SK-N-SH (cell line): ENCODE measurements around the gene PLXDC1. TPM values are rescaled to one million over a fixed set of nuclear protein-coding genes. Genes with fewer than 3 reads are reported as not detected.

Source experiments
- CTCF ChIA-PET: fragments of 300-600, 350-600 bp; formaldehyde crosslinking; extraction: SDS; loops from one replicate; lab custom pipeline; 2021; lab: Yijun Ruan, JAX
- POLR2A ChIA-PET: fragments of 350-600 bp; sonication (Branson Sonifier 250); formaldehyde crosslinking; extraction: SDS; loops from one replicate; lab custom pipeline; 2020; ENCODE audit warnings: antibody characterized with exemption, inconsistent platforms; lab: Yijun Ruan, JAX
- DNase-seq: peaks from one replicate; pipeline ENCODE4 v3.0.0; 2012
- H2AFZ ChIP-seq: fragments of 200-600 bp; sonication (generic); 2 replicates; pipeline ENCODE4 v1.8.1; 2016; ENCODE audit warnings: antibody characterized with exemption, mild to moderate bottlenecking, low read depth
- H3F3A ChIP-seq: fragments of 200-600 bp; sonication (generic); replicated peaks from 2 replicates; pipeline ENCODE3; 2016; ENCODE audit warnings: antibody characterized with exemption, mild to moderate bottlenecking; ENCODE audit not compliant: insufficient read depth
- H3K27ac ChIP-seq, 2 experiments: fragments of 200-500 bp in 1 of 2; fragments of 200-600 bp in 1 of 2; sonication (Bioruptor generic) in 1 of 2; sonication (generic), shearing (Covaris generic) in 1 of 2; 2 replicates each; pipeline versions ENCODE4 v1.5.1 to v1.6.1; 2014 to 2016; ENCODE audit warnings: low read depth in 2 of 2, inconsistent platforms in 1 of 2, low read length in 1 of 2, mild to moderate bottlenecking in 1 of 2, mixed read lengths in 1 of 2
- H3K27me3 ChIP-seq: fragments of 200-600 bp; sonication (generic), shearing (Covaris generic); 2 replicates; pipeline ENCODE4 v1.6.1; 2016; ENCODE audit warnings: mixed run types; ENCODE audit not compliant: insufficient read depth
- H3K36me3 ChIP-seq, 2 experiments: fragments of 200-500 bp in 1 of 2; fragments of 200-600 bp in 1 of 2; sonication (Bioruptor generic) in 1 of 2; sonication (generic) in 1 of 2; replicated peaks in 1 of 2; 2 replicates each; pipeline versions ENCODE3 to v1.5.1; 2014 to 2016; ENCODE audit warnings: low read length in 1 of 2, mild to moderate bottlenecking in 1 of 2; ENCODE audit not compliant: insufficient read depth in 2 of 2, control insufficient read depth in 1 of 2
- H3K4me1 ChIP-seq, 2 experiments: fragments of 200-500 bp in 1 of 2; fragments of 200-600 bp in 1 of 2; sonication (Bioruptor generic) in 1 of 2; sonication (generic), shearing (Covaris generic) in 1 of 2; 2 replicates each; pipeline versions ENCODE4 v1.5.1 to v1.6.1; 2014 to 2016; ENCODE audit warnings: low read depth in 1 of 2, low read length in 1 of 2, mixed run types in 1 of 2; ENCODE audit not compliant: insufficient read depth in 2 of 2, control insufficient read depth in 1 of 2
- H3K4me2 ChIP-seq: fragments of 200-600 bp; sonication (generic), shearing (Covaris generic); 2 replicates; pipeline ENCODE4 v1.6.1; 2017; ENCODE audit warnings: mixed run types
- H3K4me3 ChIP-seq, 2 experiments: fragments of 200-500 bp in 1 of 2; fragments of 200-600 bp in 1 of 2; sonication (Bioruptor generic) in 1 of 2; sonication (generic), shearing (Covaris generic) in 1 of 2; 2 replicates each; pipeline versions ENCODE4 v1.5.1 to v1.8.1; 2014 to 2016; ENCODE audit warnings: low read depth in 2 of 2, inconsistent platforms in 1 of 2, low read length in 1 of 2, mild to moderate bottlenecking in 1 of 2, mixed read lengths in 1 of 2, moderate library complexity in 1 of 2
- H3K79me2 ChIP-seq: fragments of 200-600 bp; sonication (generic); 2 replicates; pipeline ENCODE4 v1.8.1; 2017; ENCODE audit warnings: mild to moderate bottlenecking; ENCODE audit not compliant: insufficient read depth
- H3K9ac ChIP-seq: fragments of 200-600 bp; sonication (generic); 2 replicates; pipeline ENCODE4 v1.6.1; 2017; ENCODE audit warnings: mixed run types
- H3K9me2 ChIP-seq: fragments of 200-600 bp; sonication (generic); 2 replicates; pipeline ENCODE4 v1.6.1; 2017; ENCODE audit warnings: mixed run types
- H3K9me3 ChIP-seq: fragments of 200-600 bp; sonication (generic); 2 replicates; pipeline ENCODE4 v1.6.1; 2017; ENCODE audit warnings: mixed run types, mild to moderate bottlenecking, moderate library complexity
- H4K20me1 ChIP-seq: fragments of 200-600 bp; sonication (generic); 2 replicates; pipeline ENCODE4 v1.6.1; 2017; ENCODE audit warnings: mild to moderate bottlenecking, mixed run types; ENCODE audit not compliant: insufficient read depth
- CTCF ChIP-seq: fragments of 200-600 bp; sonication (generic); IDR thresholded peaks from 2 replicates; pipeline ENCODE4 v1.6.1; 2017; ENCODE audit warnings: antibody characterized with exemption, mild to moderate bottlenecking, moderate library complexity
- ELF1 ChIP-seq: IDR thresholded peaks from 2 replicates; pipeline ENCODE4 v1.4.0; 2012
- EP300 ChIP-seq, 2 experiments: IDR thresholded peaks; 2 replicates each; pipeline versions ENCODE4 v1.4.0 to v1.6.1; 2012; ENCODE audit warnings: borderline replicate concordance in 1 of 2, low read depth in 1 of 2, low read length in 1 of 2
- FOXJ3 ChIP-seq: sonication (generic); formaldehyde crosslinking; IDR thresholded peaks from 2 replicates; pipeline ENCODE4 v1.5.1; 2020; ENCODE audit warnings: mild to moderate bottlenecking, missing genetic modification reagents
- FOXM1 ChIP-seq: IDR thresholded peaks from 2 replicates; pipeline ENCODE4 v1.4.0; 2012; ENCODE audit warnings: low read depth, mild to moderate bottlenecking
- GABPA ChIP-seq: IDR thresholded peaks from 2 replicates; pipeline ENCODE4 v1.4.0; 2012; ENCODE audit warnings: low read depth, mild to moderate bottlenecking
- MEF2A ChIP-seq: IDR thresholded peaks from 2 replicates; pipeline ENCODE4 v1.4.0; 2012; ENCODE audit warnings: low read depth, borderline replicate concordance
- NFIC ChIP-seq: IDR thresholded peaks from 2 replicates; pipeline ENCODE4 v1.4.0; 2012; ENCODE audit warnings: borderline replicate concordance
- POLR2AphosphoS5 ChIP-seq: IDR thresholded peaks from 2 replicates; pipeline ENCODE4 v1.6.1; 2012; ENCODE audit warnings: low read depth, low read length
- REST ChIP-seq: IDR thresholded peaks from 2 replicates; pipeline ENCODE4 v1.6.1; 2012; ENCODE audit warnings: mild to moderate bottlenecking, low read depth, low read length, moderate library complexity
- ZBTB33 ChIP-seq: IDR thresholded peaks from 2 replicates; pipeline ENCODE4 v1.4.0; 2012; ENCODE audit warnings: low read depth, borderline replicate concordance
- WGBS: methylation state at CpG from one replicate; pipeline ENCODE4 v1.1.6; 2017; ENCODE audit warnings: low lambda C conversion rate; 5-methylcytosine and 5-hydroxymethylcytosine counted together
- polyA plus RNA-seq, 3 experiments: library from polyadenylated mRNA; depleted of rRNA; stranded (reverse); fragments of >200 nt; gene quantifications; 2 replicates each; pipeline ENCODE4 v1.2.3, GENCODE V29; 2012

The PLXDC1 gene
- polyA plus RNA-seq, 1 of the 3 experiments (the other 2 are of a cell fraction), result 1.5 TPM

GRCh38 chr17:39107973-39108372 is 43.5 kb downstream of the PLXDC1 start:
- no peaks in the 10 kb centered on the region for H3K9me3 ChIP-seq
- H2AFZ ChIP-seq, result no peak overlapping the region
- H3K27me3 ChIP-seq, result peaks cover 12% of the 10 kb centered on the region
- no peaks in the 10 kb centered on the region for H3K79me2 ChIP-seq
- no peak overlapping the region for H3K4me3 ChIP-seq
- H3K36me3 ChIP-seq, result no peaks in the 10 kb centered on the region
- TF ChIP-seq FOXJ3 (CRISPR knock-in tag) (no peak), MEF2A (no peak), POLR2AphosphoS5 (no peak), CTCF (0 out of 2 replicates have a peak, but pooled peaks have one; percentile 7)
- H3K4me1 ChIP-seq, result peaks cover 0 to 12% of the 10 kb centered on the region in 2 experiments; a peak in 1 of 4 replicates
- no peak overlapping the region for H3K4me2 ChIP-seq
- H3K27ac ChIP-seq, result no peak overlapping the region
- H3K9me2 ChIP-seq, result no peaks in the 10 kb centered on the region
- no peaks in the 10 kb centered on the region for H3F3A ChIP-seq
- no peak for DNase-seq
- no peaks in the 10 kb centered on the region for H4K20me1 ChIP-seq
- ChIA-PET CTCF (no interaction called here), POLR2A (no interaction called here)
- 73% methylated on average over 6 of the region's 8 CpGs for WGBS
- H3K9ac ChIP-seq, result no peak overlapping the region

GRCh38 chr17:39107155-39107554 is 44.3 kb downstream of the PLXDC1 start:
- CTCF ChIA-PET, result interaction anchor here (0.8 kb wide), 1 partner anchor 372 kb away, joined by 3 read pairs; no protein-coding TSS in a partner anchor
- no peak overlapping the region for H2AFZ ChIP-seq
- TF ChIP-seq ZBTB33, result no peak
- TF ChIP-seq ELF1, result no peak
- TF ChIP-seq GABPA, result no peak
- no peak for TF ChIP-seq FOXM1
- TF ChIP-seq REST, result no peak
- no peak for TF ChIP-seq NFIC
- no peak for TF ChIP-seq EP300 (IDR thresholded peaks at IDR 0.05; ENCODE audit: borderline replicate concordance in 1 of 2, low read depth in 1 of 2, low read length in 1 of 2)
- no peak for TF ChIP-seq CTCF
- TF ChIP-seq, all 33 proteins: peak for 0
- Histone ChIP-seq H3K9me2 (no peaks in the 10 kb centered on the region), H3K27ac (no peak overlapping the region), H3K4me2 (no peak overlapping the region), H3K9me3 (no peaks in the 10 kb centered on the region), H4K20me1 (no peaks in the 10 kb centered on the region), H3K79me2 (no peaks in the 10 kb centered on the region), H3K36me3 (no peaks in the 10 kb centered on the region), H3K4me3 (no peak overlapping the region), H3F3A (no peaks in the 10 kb centered on the region), H3K4me1 (peaks cover 0 to 13% of the 10 kb centered on the region in 2 experiments; a peak in 1 of 4 replicates), H3K9ac (no peak overlapping the region), H3K27me3 (peaks cover 12% of the 10 kb centered on the region)
- DNase-seq, result no peak
- POLR2A ChIA-PET, result no interaction called here
- 71% methylated on average over 7 of the region's 7 CpGs for WGBS
